Measurements from ENCODE around the gene P2RY8.

DNA sequence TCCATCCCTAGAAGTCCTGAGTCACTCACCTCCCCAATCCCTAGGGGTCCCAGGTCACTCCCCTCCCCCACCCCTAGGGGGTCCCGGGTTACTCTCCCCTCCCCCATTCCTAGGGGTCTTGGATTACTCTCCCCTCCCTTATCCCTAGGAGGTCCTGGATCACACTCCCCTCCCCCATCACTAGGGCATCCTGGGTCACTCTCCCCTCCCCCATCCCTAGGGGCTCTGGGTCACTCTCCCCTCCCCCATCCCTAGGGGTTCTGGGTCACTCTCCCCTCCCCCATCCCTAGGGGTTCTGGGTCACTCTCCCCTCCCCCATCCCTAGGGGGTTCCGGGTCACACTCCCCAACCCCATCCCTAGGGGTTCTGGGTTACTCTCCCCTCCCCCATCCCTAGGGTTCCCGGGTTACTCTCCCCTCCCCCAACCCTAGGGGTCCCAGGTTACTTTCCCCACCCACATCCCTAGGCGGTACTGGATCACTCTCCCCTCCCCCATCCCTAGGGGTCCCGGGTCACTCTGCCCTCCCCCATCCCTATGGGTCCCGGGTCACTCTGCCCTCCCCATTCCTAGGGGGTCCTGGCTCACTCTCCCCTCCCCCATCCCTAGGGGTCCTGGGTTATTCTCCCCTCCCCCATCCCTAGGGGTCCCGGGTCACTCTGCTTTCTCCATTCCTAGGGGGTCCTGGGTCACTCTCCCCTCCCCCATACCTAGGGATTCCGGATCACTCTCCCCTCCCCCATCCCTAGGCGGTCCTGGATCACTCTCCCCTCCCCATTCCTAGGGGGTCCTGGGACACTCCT is 86.4 kb downstream of the P2RY8 start:
- TF ChIP-seq ELF4 (IDR thresholded peaks at IDR 0.05) = no peak
- TF ChIP-seq ARNT (IDR thresholded peaks at IDR 0.05) = no peak
- no peak for TF ChIP-seq FOXK2 (IDR thresholded peaks at IDR 0.05)
- TF ChIP-seq SP1 (IDR thresholded peaks at IDR 0.05) = no peak
- no peak for TF ChIP-seq CTBP1 (IDR thresholded peaks at IDR 0.05; ENCODE audit: borderline replicate concordance)
- TF ChIP-seq TARDBP (IDR thresholded peaks at IDR 0.05) = no peak
- no peak for TF ChIP-seq HDGF (IDR thresholded peaks at IDR 0.05; ENCODE audit: borderline replicate concordance)
- TF ChIP-seq SUZ12 (IDR thresholded peaks at IDR 0.05) = no peak
- TF ChIP-seq FOXM1 (IDR thresholded peaks at IDR 0.05; ENCODE audit: borderline replicate concordance) = no peak
- no peak for TF ChIP-seq FOXA1 (IDR thresholded peaks at IDR 0.05)
- no peak for TF ChIP-seq ZNF384 (IDR thresholded peaks at IDR 0.05)
